Keratinocyte (primary cell): ENCODE data around the gene HOXA11. TPM values are rescaled to one million over a fixed set of nuclear protein-coding genes. Genes with fewer than 3 reads are reported as not detected.
A peak's percentile ranks its signal among the peaks of the same experiment; 100 is the strongest.

ENCODE experiments used
- DNase-seq: peaks from one replicate; pipeline ENCODE4 v3.0.0-alpha.2; 2011; ENCODE audit warnings: low read depth, missing footprints, low spot score
- FAIRE-seq: peaks from 2 replicates; lab custom pipeline; 2011; peaks lifted over from hg19 to GRCh38; lab: Jason Lieb, UNC
- H2AFZ ChIP-seq: 2 replicates; pipeline ENCODE4 v1.6.0; 2012; ENCODE audit warnings: low read length, control low read depth, inconsistent platforms; ENCODE audit not compliant: control insufficient read depth
- H3K27ac ChIP-seq: 2 replicates; pipeline ENCODE4 v1.5.1; 2011; ENCODE audit warnings: low read length; ENCODE audit not compliant: control insufficient read depth, insufficient read depth
- H3K27me3 ChIP-seq: 3 replicates; pipeline ENCODE4 v1.6.0; 2011; ENCODE audit warnings: low read length; ENCODE audit not compliant: control insufficient read depth, insufficient read depth; ENCODE audit errors: extremely low read depth
- H3K36me3 ChIP-seq, 2 experiments: 2 replicates in 1 of 2; 3 replicates in 1 of 2; pipeline ENCODE4 v1.5.1; 2011; ENCODE audit warnings: low read length in 2 of 2, mild to moderate bottlenecking in 1 of 2; ENCODE audit not compliant: control insufficient read depth in 2 of 2, insufficient read depth in 2 of 2; ENCODE audit errors: extremely low read depth in 1 of 2
- H3K4me1 ChIP-seq: 3 replicates; pipeline ENCODE4 v1.5.1; 2011; ENCODE audit warnings: low read length; ENCODE audit not compliant: control insufficient read depth, insufficient read depth; ENCODE audit errors: extremely low read depth
- H3K4me2 ChIP-seq: 3 replicates; pipeline ENCODE4 v1.6.0; 2011; ENCODE audit warnings: low read depth, low read length; ENCODE audit not compliant: control insufficient read depth, insufficient read depth; ENCODE audit errors: extremely low read depth
- H3K4me3 ChIP-seq, 3 experiments: fragments of 200-600 bp in 1 of 3; sonication (generic) in 1 of 3; 2 replicates in 2 of 3; 3 replicates in 1 of 3; pipeline ENCODE4 v1.5.1; 2011 to 2016; ENCODE audit warnings: low read length in 3 of 3, mild to moderate bottlenecking in 3 of 3, control low read depth in 2 of 3, inconsistent platforms in 1 of 3, low read depth in 1 of 3, mixed read lengths in 1 of 3, mixed run types in 1 of 3, moderate library complexity in 1 of 3; ENCODE audit not compliant: control insufficient read depth in 2 of 3, insufficient read depth in 2 of 3; ENCODE audit errors: extremely low read depth in 1 of 3
- H3K79me2 ChIP-seq: 2 replicates; pipeline ENCODE4 v1.6.0; 2012; ENCODE audit warnings: low read length; ENCODE audit not compliant: control insufficient read depth, insufficient read depth
- H3K9ac ChIP-seq: 3 replicates; pipeline ENCODE4 v1.6.0; 2011; ENCODE audit warnings: low read length; ENCODE audit not compliant: control insufficient read depth, insufficient read depth; ENCODE audit errors: extremely low read depth
- H3K9me1 ChIP-seq: 3 replicates; pipeline ENCODE4 v1.6.0; 2011; ENCODE audit warnings: low read length; ENCODE audit not compliant: control insufficient read depth, insufficient read depth; ENCODE audit errors: extremely low read depth
- H3K9me3 ChIP-seq: 2 replicates; pipeline ENCODE4 v1.5.1; 2012; ENCODE audit warnings: low read depth, low read length; ENCODE audit not compliant: control insufficient read depth
- H4K20me1 ChIP-seq: 3 replicates; pipeline ENCODE4 v1.6.0; 2011; ENCODE audit warnings: low read length; ENCODE audit not compliant: control insufficient read depth, insufficient read depth; ENCODE audit errors: extremely low read depth
- CTCF ChIP-seq, 3 experiments: IDR thresholded peaks in 1 of 3; conservative IDR thresholded peaks in 1 of 3; optimal IDR thresholded peaks in 1 of 3; 2 replicates in 2 of 3; 3 replicates in 1 of 3; pipeline versions ENCODE3 to v1.5.1; 2011; ENCODE audit warnings: low read length in 3 of 3, mild to moderate bottlenecking in 3 of 3, moderate library complexity in 2 of 3, control low read depth in 1 of 3, inconsistent platforms in 1 of 3; ENCODE audit not compliant: insufficient read depth in 2 of 3; ENCODE audit errors: extremely low read depth in 1 of 3
- EZH2 ChIP-seq: IDR thresholded peaks from one replicate; pipeline ENCODE4 v1.6.1; 2012; ENCODE audit warnings: inconsistent platforms, mild to moderate bottlenecking, low read length, moderate library complexity
- dilution Hi-C: fragments of 300-500 bp; cut with MboI; formaldehyde crosslinking; loops from one replicate; pipeline ENCODE4 v1.7.0; 2020; ENCODE audit warnings: low sequenced_read_pairs; ENCODE audit not compliant: extremely low pct_ligation_motif_present
- polyA plus RNA-seq, 5 experiments: library from polyadenylated mRNA; depleted of rRNA in 3 of 5; stranded (reverse) in 3 of 5; stranded (forward) in 1 of 5; unstranded in 1 of 5; fragments of >200 nt; gene quantifications; 1 replicate in 1 of 5; 2 replicates in 3 of 5; 3 replicates in 1 of 5; pipeline versions ENCODE4 v1.2.1 to v1.2.3, GENCODE V29; 2011 to 2012; ENCODE audit warnings: missing spikeins in 2 of 5, low read depth in 1 of 5, low replicate concordance in 1 of 5

The HOXA11 gene
- polyA plus RNA-seq, 1 donor (not counting 4 experiments of a cell fraction or from before 2014, with no cell fraction given), result 0.07 TPM

GRCh38 chr7:27224983-27225934 lies 40.2 kb upstream of the HOXA11 start:
- H3K4me3 ChIP-seq, result no peak overlapping the region
- no peaks in the 10 kb centered on the region for H3K79me2 ChIP-seq
- no peaks in the 10 kb centered on the region for H3K9me1 ChIP-seq
- dilution Hi-C loops, result loop anchor here (25.0 kb wide), 1 partner anchor 362 kb away; no protein-coding TSS in a partner anchor
- DNase-seq, result no peak
- no peaks in the 10 kb centered on the region for H3K9me3 ChIP-seq
- no peak overlapping the region for H3K27ac ChIP-seq
- H3K4me2 ChIP-seq, result no peak overlapping the region
- H3K4me1 ChIP-seq, result no peaks in the 10 kb centered on the region
- peaks cover 67% of the 10 kb centered on the region for H3K27me3 ChIP-seq
- TF ChIP-seq EZH2 (peak; percentile 85), CTCF (optimal IDR thresholded peaks at IDR 0.05 in 1 of 3, IDR thresholded peaks at IDR 0.05 in 1 of 3, conservative IDR thresholded peaks at IDR 0.05 in 1 of 3; ENCODE audit: extremely low read depth in 1 of 3, insufficient read depth in 2 of 3, low read length in 3 of 3) (no peak)
- H3K36me3 ChIP-seq, result no peaks in the 10 kb centered on the region
- no peak overlapping the region for H3K9ac ChIP-seq
- no peak overlapping the region for H2AFZ ChIP-seq
- FAIRE-seq, result no peak
- H4K20me1 ChIP-seq, result no peaks in the 10 kb centered on the region

- no peaks in the 10 kb centered on the region for H3K9me1 ChIP-seq
- H3K9ac ChIP-seq, result no peak overlapping the region
- TF ChIP-seq EZH2 (no peak), CTCF (optimal IDR thresholded peaks at IDR 0.05 in 1 of 3, IDR thresholded peaks at IDR 0.05 in 1 of 3, conservative IDR thresholded peaks at IDR 0.05 in 1 of 3; ENCODE audit: extremely low read depth in 1 of 3, insufficient read depth in 2 of 3, low read length in 3 of 3) (no peak)
- dilution Hi-C loops, result loop anchor here (25.0 kb wide), 1 partner anchor 363 kb away; no protein-coding TSS in a partner anchor
- no peaks in the 10 kb centered on the region for H3K36me3 ChIP-seq
- DNase-seq (no peak), FAIRE-seq (no peak)
- H3K4me2 ChIP-seq, result no peak overlapping the region
- H3K27ac ChIP-seq, result no peak overlapping the region
- no peaks in the 10 kb centered on the region for H3K79me2 ChIP-seq
- H2AFZ ChIP-seq, result no peak overlapping the region
- no peak overlapping the region for H3K4me3 ChIP-seq
- no peaks in the 10 kb centered on the region for H3K9me3 ChIP-seq
- H4K20me1 ChIP-seq, result no peaks in the 10 kb centered on the region
- peaks cover 76% of the 10 kb centered on the region for H3K27me3 ChIP-seq
- no peaks in the 10 kb centered on the region for H3K4me1 ChIP-seq
Observed at GRCh38 chr7:27223941-27224575, 39.0 kb upstream of the HOXA11 start.
